ENCODE measurements around the gene NTF4. TPM values are rescaled to one million over a fixed set of nuclear protein-coding genes. Genes with fewer than 3 reads are reported as not detected.

NTF4 gene
- total RNA-seq, 1 donor from 2014 or later, result 7.3 TPM

GRCh38 chr19:49109569-49110233 is 45.1 kb upstream of the NTF4 start:
- H2AFZ ChIP-seq (ENCODE audit: low read depth, low read length), result no peak overlapping the region
- no peak for FAIRE-seq

GRCh38 chr19:49109051-49109450 is 44.4 kb upstream of the NTF4 start:
- Mint-ChIP-seq H3K27me3 (ENCODE audit: low read depth, unreplicated experiment) (no peaks in the 10 kb centered on the region), H3K4me1 (ENCODE audit: low read depth, unreplicated experiment) (peaks cover 19% of the 10 kb centered on the region), H3K4me3 (ENCODE audit: unreplicated experiment) (no peak overlapping the region), H3K9me3 (ENCODE audit: unreplicated experiment) (peaks cover 2% of the 10 kb centered on the region), H3K36me3 (ENCODE audit: low read depth, unreplicated experiment) (peaks cover 33% of the 10 kb centered on the region), H3K27ac (ENCODE audit: unreplicated experiment) (no peak overlapping the region)
- peaks cover 13% of the 10 kb centered on the region for H3K79me2 ChIP-seq (ENCODE audit: insufficient read depth, low read length)
- H3K4me2 ChIP-seq (ENCODE audit: low read length), result no peak overlapping the region
- no peaks in the 10 kb centered on the region for H3K27me3 ChIP-seq (ENCODE audit: insufficient read depth, low read length)
- H4K20me1 ChIP-seq (ENCODE audit: insufficient read depth, low read length), result peaks cover 64% of the 10 kb centered on the region
- no peak overlapping the region for H3K9ac ChIP-seq (ENCODE audit: low read length)
- DNase-seq (ENCODE audit: low read depth) (no peak), FAIRE-seq (no peak)
- H2AFZ ChIP-seq (ENCODE audit: low read depth, low read length), result no peak overlapping the region
- H3K4me1 ChIP-seq (ENCODE audit: insufficient read depth, low read length), result peaks cover 16% of the 10 kb centered on the region
- no peaks in the 10 kb centered on the region for H3K9me3 ChIP-seq (ENCODE audit: insufficient read depth, low read depth, low read length)
- H3K27ac ChIP-seq (ENCODE audit: low read depth, low read length), result no peak overlapping the region
- peaks cover 25% of the 10 kb centered on the region for H3K36me3 ChIP-seq (ENCODE audit: insufficient read depth, low read length)
- H3K4me3 ChIP-seq (ENCODE audit: insufficient read depth, low read depth, low read length), result no peak overlapping the region
- TF ChIP-seq EZH2 (IDR thresholded peaks at IDR 0.05; ENCODE audit: insufficient read depth, low read length) (no peak), CTCF (IDR thresholded peaks at IDR 0.05; ENCODE audit: insufficient read depth, low read depth, low read length) (no peak)

More at GRCh38 chr19:49109569-49110233, 45.1 kb upstream of the NTF4 start:
- H3K4me1 ChIP-seq (ENCODE audit: insufficient read depth, low read length), result peaks cover 17% of the 10 kb centered on the region
- no peaks in the 10 kb centered on the region for H3K9me3 ChIP-seq (ENCODE audit: insufficient read depth, low read depth, low read length)
- no peak overlapping the region for H3K4me3 ChIP-seq (ENCODE audit: insufficient read depth, low read depth, low read length)
- no peak for TF ChIP-seq EZH2 (IDR thresholded peaks at IDR 0.05; ENCODE audit: insufficient read depth, low read length)
- no peak for TF ChIP-seq CTCF (IDR thresholded peaks at IDR 0.05; ENCODE audit: insufficient read depth, low read depth, low read length)
- Mint-ChIP-seq H3K27ac (ENCODE audit: unreplicated experiment) (no peak overlapping the region), H3K4me3 (ENCODE audit: unreplicated experiment) (no peak overlapping the region), H3K36me3 (ENCODE audit: low read depth, unreplicated experiment) (peaks cover 32% of the 10 kb centered on the region), H3K9me3 (ENCODE audit: unreplicated experiment) (peaks cover 2% of the 10 kb centered on the region), H3K4me1 (ENCODE audit: low read depth, unreplicated experiment) (peaks cover 19% of the 10 kb centered on the region), H3K27me3 (ENCODE audit: low read depth, unreplicated experiment) (no peaks in the 10 kb centered on the region)
- H3K9ac ChIP-seq (ENCODE audit: low read length), result no peak overlapping the region
- no peak overlapping the region for H3K27ac ChIP-seq (ENCODE audit: low read depth, low read length)
- H3K27me3 ChIP-seq (ENCODE audit: insufficient read depth, low read length), result no peaks in the 10 kb centered on the region
- peaks cover 58% of the 10 kb centered on the region for H4K20me1 ChIP-seq (ENCODE audit: insufficient read depth, low read length)
- peaks cover 23% of the 10 kb centered on the region for H3K36me3 ChIP-seq (ENCODE audit: insufficient read depth, low read length)
- H3K79me2 ChIP-seq (ENCODE audit: insufficient read depth, low read length), result peaks cover 13% of the 10 kb centered on the region
- H3K4me2 ChIP-seq (ENCODE audit: low read length), result no peak overlapping the region
- no peak for DNase-seq (ENCODE audit: low read depth)

Data from astrocyte (in vitro differentiated cells and primary cell).